SHP77 (cell line): ENCODE measurements around the gene PAX6.

Source experiments
- DNase-seq, 2 experiments: peaks; one replicate each; lab custom pipeline; 2025; lab: John Stamatoyannopoulos, UW

PAX6 gene

DNA sequence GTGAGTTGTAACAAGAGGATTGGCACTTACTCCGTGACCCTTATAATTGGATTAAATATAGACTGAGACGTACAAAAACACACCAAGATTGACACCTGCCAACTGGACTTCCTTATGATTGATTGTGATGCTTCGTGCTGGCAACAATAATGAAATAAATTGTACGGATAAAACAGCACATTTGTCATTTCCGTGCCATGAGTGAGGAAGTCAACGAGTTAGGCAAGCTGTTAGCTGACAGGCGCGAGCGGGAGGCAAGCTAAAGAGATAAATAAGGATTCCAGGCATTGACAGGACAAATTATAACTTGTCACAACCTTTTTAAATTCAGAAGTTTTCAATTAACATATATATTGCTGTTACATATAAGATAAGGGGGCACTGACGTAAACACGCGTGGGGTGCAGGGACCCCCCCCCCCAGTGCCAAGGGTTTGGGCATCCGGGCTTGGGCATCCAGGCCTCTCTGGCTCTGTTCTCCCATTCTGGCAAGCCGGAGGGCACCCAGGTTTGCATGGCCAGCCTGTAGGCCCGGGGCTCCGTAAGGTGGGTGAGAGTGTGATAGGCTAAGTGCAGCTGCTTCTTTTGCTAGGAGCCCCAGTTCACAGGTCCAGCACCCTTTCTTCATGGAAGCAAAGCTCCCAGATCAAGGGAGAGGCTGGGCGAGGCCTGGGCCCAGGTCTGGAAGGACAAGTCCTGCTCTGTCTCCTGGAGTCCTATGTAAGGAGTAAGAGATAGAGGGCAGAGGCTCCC lies 11.2 kb upstream of the PAX6 start:
- DNase-seq: no peak

DNA sequence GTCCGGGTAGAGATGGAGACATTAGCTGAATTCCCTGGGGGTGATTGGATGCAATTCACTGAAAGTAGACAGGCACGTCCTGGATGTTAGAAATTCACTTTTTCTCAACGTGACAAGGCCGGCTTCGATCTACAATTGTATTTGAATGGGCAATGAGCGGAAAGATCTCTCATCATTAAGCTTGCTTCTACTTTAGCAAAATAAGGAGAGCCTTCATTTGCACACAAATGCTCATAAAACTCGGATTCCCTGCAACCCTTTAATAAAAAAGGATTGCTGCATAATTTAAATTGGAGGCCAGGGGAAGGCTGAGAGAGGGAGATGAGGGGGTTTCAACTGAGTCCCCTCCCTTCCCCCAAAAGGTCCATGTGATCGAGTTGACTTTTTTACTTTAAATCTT lies 10.6 kb upstream of the PAX6 start:
- DNase-seq: no peak

DNA sequence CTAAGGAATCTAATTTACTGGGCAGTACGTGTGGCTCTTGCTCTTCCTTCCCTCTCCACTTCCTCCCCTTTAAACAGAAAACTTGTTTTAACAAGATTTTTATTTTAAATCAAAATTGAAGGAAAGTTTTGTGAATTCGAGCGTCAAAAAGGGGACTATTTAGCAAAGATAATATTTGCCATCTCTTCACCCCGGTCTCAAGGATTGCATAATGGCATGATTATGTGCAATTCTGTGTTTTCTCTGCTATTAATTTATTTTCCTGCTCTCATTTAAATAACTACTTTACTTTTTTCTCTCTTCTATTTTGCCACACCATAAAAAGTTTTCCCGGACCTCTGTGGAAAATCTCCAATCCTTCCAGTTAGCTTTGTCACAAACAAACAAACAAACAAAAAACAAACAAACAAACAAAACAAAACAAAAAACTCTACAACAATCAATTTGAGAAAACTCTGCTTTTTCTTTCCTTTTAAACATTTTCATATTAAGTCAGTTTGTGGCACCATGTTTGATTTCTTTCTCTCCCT lies 10.2 kb upstream of the PAX6 start:
- DNase-seq: no peak

DNA sequence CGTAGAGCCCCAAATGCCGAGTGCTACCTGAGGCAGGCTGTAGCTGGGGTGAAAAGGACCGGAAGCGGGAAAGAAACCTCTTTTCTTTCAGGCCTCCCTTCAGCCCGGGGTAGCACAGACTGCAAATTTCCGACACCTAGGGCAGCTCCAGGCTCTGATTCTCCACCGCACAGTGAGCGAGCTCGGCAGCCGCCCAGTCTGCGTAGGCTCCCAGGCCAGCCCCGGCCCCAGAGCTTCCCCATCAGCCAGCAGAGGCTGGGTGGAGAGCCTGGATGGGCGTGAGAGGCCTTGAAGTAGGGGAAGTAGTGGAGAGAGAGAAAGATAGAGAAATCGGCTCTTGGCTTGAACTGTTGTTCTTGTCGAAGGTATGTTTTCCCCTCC lies 9.3 kb upstream of the PAX6 start:
- DNase-seq: no peak

DNA sequence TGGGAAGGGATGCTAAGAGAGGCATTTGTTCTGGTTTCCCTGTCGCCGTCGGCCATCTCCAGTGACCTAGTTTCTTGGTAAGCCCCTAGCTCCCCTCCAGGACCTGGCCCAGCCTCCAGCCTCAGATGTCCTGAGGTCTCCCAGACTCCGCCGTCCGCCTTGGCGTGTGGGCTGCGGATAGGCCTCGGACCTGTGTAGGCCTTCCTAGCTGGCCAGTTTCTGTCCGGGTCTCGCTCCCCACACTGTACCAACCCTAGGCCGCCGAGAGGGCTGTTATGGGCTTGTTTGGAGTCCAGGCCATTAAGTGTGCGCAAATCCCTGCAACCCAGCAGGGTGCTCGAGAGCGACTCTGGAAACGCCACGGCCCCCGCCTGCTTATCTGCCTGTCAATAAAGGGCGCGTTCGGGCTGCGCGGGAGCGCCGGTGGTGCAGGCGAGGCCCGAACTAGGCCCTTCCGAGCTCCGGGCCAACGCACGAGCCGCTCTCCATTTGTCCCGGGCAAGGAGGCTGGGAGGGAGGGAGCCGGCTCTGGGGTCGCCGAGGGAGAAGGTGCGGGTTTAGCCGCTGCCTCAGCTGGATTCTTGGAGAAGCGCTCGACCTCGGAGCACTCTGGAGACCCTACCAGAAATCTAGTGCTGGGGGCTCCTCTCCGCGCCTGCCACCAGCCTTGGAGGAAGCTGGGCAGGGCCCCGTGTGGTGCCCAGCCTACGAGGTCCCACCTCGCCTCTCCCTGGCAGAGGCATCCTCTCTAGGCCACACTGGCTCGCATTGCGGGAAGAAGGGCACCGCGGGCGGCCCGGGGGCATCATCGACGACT lies 8.7 kb upstream of the PAX6 start:
- no peak for DNase-seq

DNA sequence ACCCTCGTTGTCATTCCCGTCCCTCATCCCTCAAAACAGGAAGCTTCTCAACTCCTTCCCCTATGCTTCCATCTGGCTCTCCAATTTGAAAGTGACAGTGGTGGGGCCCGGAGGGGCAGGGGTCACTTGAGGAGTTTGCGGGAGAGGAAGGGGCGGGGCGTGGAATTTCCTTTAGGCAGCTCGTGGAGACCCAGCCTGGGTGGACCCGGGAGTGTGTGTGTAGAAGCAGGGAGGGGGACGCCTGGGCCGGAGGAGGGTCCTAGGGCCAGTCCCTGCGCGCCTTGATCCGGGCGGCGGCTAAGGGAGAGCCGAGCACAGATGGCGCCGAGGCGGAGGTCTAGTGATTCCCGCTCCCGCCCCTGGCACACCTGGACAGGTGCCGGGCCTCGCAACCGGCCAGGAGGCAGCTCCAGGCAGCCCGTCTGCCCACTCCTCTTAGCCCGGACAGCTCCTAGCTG lies 7.8 kb upstream of the PAX6 start:
- DNase-seq: no peak

DNA sequence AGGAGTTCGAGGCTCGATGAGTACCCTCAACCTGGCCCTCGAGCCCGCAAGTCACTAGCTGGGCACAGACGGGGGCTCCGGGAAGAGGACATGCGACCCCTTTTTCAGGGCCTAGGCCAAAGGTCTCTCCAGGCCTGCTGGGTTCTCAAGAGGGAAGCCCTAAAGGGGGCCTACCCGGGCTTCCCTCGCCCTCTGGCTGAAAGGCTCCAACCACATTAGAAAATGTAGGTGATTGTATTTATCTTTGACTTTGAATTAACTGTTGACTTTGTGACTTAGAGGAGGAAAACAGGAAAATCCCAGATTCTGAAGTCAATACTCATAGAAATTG lies 7.3 kb upstream of the PAX6 start:
- DNase-seq: no peak

DNA sequence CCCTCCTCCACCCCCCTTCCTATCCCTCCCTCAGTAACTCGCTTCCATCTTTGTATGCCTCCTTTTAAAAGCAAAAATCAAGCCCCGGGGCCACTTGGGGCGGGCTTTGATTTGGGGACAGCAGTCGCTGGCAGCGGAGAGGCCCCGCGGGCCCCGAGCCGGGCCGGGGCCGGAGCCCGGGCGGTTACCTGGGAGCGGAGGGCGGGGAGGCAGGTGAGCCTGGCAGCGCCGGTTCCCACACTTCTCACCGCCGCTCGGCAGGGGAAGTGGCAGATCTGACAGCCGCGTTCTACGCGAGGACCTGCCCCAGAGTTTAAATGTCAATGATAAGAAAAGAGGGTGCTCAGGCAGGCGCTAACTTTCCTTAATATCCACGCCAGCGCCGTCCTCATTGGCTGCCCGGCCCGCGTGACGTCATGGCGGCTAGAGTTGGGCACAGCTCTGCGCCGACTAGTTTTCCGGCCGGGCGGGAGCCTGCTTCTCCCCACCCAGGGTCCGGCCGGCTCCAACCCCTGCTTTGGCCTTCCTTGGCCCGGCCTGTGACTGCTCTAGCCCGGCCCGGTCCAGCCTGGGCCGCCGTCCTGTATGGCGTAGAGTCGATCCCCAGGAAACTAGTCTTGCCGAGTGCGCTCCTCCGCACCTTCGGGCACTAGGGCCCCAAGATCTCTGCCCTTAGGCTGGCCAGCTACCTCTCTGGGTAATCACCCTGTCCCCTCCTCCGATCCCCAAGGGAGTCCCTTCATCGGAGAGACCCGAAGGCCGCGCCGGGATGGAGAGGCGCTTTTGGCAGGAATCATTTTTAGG lies 6.7 kb upstream of the PAX6 start:
- DNase-seq: no peak

DNA sequence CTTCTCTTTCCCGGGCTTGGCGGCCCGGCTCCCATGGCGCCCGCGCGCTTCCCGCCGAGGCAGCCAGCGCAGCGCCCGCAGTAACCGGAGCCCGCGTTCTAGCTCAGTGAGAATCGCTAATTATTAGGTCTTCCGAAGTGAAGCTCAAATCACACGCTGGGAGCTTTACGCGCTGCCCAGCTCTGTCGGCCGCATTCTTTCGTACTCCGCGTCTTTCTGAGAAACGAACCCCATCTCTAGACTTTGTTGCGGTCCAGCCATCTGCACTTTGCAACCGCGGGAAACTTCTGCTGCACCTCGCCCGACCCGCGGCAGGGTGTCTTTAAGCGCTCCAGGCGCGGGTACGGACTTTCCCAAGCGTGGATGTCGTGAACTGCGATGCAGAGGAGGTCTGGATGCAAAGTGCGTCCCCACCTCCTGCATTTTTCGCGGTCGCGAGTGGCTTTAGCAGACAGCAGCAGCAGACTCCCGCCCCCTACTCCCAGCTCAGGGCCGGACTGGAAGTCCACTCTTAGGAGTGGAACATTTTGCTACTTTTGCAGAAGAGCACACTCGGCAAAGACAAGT lies 6.0 kb upstream of the PAX6 start:
- DNase-seq: no peak

DNA sequence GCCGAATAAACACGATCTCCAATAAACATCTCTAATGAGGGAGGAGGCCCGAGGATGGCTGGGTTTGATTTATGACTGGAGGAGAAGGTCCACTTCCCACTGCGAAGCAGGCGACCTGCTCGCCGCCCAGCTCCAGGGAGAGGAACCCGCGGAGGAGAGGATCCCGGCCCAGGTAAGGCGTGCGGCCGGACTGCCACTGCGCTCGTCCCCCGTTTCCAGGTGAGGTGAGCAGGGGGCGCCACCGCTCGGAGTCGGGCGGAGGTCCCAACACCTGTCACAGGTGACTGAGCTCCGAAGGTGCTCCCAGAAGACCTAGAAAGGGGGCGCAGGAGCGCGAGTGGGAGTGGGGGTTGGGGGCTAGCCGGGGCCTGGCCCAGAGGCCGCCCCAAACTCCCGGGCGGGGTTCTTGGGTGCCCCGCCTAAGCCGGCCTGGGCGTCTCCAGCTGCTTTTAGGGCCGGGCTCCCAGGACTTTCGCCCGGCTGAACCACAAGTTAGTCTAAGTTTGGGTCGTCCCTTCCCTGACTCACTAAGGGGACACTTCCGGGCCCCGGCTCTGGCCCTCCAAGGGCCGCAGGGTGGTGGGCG lies 5.4 kb upstream of the PAX6 start:
- DNase-seq: no peak

DNA sequence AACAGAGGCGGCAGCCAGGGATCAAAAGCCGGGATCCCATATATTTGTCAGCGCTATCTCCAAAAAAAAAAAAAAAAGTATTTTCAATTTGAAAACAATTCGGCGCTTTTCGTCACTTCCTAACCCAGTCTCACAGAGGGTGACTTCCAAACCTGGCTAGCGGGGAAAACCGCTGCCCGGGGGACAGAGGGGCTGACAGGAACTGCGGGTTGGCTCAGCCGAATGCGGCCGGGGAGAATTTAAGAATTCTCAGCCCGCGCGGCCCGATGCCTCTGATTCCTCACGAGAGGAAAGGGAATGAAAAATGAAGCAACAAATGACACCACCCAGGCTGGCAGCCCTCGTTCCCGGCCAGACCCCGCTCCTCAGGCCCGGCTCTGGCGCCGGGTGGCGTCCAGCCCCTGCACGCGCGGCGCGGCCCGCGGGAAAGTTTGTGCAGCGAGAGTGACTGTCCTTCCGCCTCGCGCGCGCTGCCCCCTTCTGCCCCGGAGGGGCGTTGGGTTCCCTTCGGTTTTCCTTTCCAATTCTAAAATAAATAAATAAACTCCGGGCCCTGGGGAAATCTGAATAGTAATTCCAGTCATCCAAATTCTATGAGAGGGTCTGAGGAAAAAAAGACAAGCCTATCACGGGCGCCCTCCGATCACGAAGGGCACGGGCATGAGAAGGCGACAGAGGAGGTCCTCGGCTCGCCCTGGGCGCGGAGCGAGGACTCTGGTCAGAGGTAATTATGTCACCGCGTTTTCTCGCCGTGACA lies 4.8 kb upstream of the PAX6 start:
- no peak for DNase-seq

DNA sequence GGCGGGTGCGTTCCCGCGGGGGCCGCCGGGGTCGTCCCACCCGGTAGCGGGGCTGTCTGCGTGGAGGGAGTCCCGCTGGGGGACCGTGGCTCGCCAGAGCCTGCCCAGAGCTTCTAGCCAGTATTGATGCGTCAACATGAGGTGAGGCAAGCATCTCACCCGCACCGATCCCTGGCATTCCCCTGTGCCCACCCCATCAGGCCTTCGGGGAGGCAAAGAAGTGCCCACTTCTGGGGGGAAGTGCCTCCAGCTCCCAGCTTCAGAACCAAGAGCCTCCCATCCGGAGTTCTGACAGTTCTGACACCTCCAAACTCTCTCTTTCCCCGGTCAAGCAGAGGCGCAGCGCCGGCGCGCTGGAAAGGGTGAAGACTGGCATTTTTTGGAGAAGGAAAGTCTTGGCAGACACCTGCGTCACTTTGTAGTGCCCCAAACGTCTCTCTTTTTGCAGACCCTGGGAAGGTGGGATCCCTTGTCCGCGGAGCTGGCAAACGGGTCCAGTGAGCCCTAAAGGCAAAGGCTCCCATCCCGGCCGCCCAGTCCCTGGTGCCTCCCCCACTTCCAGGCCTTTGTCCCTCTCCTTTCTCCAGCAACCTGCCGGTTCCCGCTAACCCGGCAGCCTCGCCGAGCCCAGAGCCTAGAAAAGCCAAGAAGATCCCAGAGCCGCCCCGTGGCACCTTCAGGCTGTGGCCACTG lies 3.2 kb upstream of the PAX6 start:
- DNase-seq: no peak

DNA sequence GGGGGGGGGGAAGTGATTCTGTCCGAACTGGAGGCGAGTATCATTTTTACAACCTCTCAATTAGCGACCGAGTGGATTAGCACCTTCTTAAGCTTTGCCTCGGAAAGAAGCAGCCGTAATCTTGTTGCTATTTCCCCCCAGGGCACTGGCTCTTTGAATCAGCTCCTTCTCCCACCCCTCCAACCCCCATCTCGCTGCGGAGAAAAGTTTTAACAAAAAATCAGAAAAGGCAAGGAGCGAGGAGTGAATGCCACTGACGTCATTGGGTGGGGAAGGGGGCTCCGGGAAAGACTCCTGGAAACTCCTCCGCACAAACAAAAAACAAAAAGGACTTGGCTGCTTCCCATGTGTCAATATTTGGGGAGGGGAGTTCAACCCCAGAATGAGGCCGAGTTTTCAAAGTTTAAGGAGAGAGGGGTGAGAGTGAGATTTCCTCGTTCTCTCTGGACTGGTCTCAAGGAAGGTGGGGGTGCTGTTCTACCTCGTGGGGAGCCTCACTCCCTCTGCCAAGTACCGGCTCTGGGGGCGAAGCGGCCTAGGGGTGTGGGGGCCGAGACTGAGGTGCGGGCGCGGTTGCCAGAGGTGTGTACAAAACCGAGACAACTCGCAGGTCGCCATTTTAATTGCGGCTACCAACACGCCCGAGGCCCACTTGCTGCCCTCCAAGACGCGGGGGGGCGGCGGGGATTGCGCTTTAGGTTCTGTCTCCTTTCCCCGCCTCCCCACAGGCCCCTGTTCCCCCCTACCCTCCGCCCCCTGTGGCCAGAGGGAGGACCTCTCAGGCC lies 2.5 kb upstream of the PAX6 start:
- no peak for DNase-seq

DNA sequence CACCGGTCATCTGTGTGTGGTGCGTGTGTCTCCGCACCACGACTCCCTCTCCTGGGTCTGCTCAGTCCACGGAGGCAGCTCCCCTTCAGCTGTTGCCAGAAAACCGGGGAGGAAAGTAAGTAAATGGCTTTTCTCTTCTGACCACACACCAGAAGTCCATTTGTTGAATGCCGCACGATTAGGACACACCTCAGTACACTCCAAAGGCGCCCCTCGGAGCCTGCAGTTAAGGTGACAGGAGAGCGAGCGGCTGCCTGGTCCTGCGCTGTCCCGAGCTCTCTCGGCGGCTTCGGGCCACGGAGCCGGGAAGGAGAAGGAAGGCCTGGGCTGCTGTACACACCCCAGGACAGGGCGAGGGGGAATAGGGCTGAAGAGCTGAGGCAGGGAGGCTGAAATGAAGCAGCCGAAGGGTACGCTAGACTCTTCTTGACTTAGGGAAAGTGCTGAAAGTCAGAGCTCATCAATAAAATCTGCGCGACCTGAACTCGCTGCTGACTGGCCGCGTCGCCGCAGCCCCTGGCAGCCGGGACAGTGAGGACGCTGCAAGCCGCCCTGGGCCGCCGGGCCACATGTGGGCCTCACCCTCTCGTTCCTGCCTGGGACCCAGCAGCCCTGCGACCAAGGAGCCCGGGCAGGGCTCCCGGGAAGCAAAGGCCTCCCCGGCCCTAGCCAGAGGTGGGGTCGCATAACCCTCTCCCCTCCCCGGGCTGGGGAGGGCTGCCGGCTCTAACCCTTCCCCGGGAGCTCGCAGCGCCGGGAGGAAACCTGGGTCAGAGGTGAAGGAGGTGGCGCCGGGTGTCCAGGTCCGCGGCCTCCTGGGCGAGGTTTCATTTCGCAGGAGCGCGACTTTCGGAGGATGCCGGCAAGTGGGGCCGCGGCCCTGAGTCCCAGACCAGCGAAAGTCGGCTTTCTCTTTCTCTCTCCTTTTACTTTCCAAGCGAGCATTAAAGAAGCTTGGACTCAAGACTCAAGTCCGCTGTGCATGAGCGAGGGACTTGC lies 1.6 kb upstream of the PAX6 start:
- DNase-seq: no peak

DNA sequence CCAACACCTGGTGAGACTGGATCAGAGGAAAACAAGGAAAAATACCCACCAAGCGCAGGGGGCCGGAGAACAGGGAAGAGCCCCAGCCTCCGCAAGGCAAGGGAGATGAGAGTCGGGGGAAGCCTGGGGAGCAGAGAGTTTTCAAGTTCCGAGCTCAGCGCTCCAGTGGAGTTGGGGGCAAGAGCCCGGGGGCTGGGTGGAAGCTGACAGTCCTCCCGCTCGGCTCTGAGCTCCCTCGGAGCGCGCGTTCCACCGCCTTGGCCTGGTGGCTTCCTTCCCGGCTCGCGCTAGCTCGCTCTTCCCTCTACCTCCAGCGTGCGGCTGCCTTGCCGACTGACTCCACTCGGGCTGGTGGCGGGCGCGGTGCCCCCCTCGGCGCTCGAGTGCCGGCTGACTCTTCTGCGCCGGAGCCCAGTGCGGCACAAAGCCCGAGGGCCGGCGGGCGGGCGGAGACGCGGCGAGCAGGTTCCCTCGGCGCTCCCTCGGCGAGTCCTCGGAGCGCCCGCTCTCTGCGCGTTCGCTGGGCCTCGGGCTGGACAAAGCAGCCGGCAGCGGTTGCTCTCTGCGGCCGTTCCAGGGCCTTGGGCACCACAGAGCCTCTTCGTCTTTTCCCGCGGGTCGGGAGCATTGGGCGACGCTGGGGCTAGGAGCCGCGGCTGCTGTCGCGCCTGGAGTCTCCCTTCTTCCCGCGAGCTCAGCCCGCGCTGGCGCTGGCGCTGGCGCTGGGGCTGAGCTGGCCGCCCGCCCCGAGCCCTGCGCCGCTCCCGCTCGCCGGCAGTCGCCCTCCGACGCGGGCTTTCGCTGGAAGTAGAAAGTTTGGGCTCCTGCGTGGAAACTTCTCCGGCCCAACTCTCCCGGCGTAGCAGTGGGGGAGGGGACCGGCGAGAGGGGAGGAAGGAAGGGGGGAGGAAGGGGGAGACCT lies 1.0 kb downstream of the PAX6 start:
- no peak for DNase-seq

DNA sequence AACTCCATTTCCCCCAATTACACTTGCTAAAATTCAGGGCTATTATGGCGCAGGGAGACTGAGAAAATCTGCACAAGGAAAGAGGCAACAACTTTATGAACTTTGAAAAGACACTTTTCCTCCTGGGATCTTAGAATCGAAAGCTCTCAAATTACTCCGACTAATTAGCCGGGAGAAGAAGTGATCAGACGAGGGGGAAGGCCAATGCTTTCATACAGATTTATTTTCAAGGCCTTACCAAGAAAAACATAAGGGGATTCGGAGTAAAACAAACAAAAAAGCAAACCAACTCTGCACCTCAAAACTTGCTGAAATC lies 1.6 kb downstream of the PAX6 start:
- no peak for DNase-seq

DNA sequence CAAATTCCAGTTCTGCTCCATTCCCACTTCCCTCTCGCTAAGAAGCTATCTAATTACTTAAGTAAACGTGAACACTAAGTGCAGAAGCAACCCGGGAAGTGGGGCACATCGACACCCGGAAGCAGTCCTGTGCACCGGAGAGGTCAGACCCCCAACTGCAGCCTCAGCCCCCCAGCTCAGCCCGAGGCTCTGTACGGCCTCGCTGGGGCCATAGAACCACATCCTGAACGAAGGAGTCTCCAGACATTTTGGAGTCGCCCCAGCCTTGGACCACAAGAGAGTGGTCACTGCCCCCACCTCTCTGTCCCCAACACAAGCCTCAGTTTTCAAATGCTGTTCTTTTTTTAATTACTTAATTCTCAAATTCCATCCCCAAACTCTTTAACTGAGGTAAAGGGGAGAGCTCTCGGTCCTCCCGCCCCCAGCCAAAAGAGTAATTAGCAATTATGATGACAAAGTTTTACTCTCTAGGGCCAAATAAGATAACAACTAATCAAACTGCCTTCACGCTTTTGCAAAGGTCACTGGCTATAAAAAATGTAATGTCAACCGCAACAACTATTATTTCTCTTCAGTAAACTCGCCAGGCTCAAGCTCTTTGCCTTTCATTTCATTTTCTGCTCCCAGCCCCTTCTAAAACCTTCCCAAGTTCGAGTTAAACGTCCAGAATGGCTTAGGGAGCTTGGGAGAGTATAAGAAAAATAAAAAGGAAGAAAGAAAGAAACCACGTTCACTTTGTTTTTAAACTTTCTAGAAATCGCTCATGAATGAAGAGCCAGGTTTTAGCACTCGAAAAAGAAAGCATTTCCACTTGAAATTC lies 2.2 kb downstream of the PAX6 start:
- DNase-seq: no peak
